Right lobe of liver (tissue), 4 donors: Measurements from ENCODE around the gene CNOT4.

Experiments used
- CTCF ChIP-seq, 4 donors: fragments of 200-600 bp in 3 of 4; fragments of 450-650 bp in 1 of 4; IDR thresholded peaks; one replicate each; pipeline versions ENCODE4 v1.5.1 to v1.8.0; 2016 to 2022; ENCODE audit warnings: antibody characterized with exemption in 4 of 4, mild to moderate bottlenecking in 2 of 4
- POLR2A ChIP-seq: fragments of 450-650 bp; IDR thresholded peaks from one replicate; pipeline ENCODE4 v1.6.1; 2017; ENCODE audit warnings: antibody characterized with exemption, mild to moderate bottlenecking
- donor health status: DM: no; HTN: no; CAD: no.
- donor health status: DM: no; HTN: no; CAD: no.
- donor health status: DM: no; HTN: yes; CAD: no.

- TF ChIP-seq CTCF (IDR thresholded peaks at IDR 0.05) (no peak), POLR2A (no peak)
Observed at GRCh38 chr7:135355377-135356048, 154.4 kb downstream of the CNOT4 start.
